ENCODE data around the gene KMT5B. TPM values are rescaled to one million over a fixed set of nuclear protein-coding genes. Genes with fewer than 3 reads are reported as not detected.
A peak's percentile ranks its signal among the peaks of the same experiment; 100 is the strongest.

Gene KMT5B
- total RNA-seq, 2 donors from 2014 or later: 20.7 to 29.8 TPM

DNA sequence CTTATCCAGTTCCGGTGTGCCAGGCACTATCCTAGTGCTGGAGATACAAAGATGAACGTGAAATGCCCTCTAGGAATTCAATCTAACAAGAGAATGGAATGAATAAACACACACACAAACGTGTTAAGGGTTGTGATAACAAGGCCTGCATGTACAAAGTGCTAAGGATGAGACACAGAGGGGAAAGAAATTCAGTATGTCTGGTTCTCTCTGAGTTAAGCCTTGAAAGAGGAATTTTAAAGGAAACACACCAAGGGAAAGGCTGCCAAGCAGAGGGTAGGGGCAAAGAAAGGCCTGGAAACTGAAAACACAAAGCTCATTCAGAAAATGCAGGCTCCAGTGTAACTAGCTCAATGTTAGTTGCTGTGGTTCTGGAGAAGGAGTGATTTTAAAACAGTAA, 96.1 kb downstream of the KMT5B start:
- no peak overlapping the region for H3K4me3 ChIP-seq
- DNase-seq (ENCODE audit: low spot score): no peak
- H3K36me3 ChIP-seq: no peaks in the 10 kb centered on the region
- H3K9me3 ChIP-seq: no peaks in the 10 kb centered on the region
- ATAC-seq (ENCODE audit: insufficient number of reproducible peaks, low FRiP score, low read depth): no peak
- TF ChIP-seq, protein P1, sequence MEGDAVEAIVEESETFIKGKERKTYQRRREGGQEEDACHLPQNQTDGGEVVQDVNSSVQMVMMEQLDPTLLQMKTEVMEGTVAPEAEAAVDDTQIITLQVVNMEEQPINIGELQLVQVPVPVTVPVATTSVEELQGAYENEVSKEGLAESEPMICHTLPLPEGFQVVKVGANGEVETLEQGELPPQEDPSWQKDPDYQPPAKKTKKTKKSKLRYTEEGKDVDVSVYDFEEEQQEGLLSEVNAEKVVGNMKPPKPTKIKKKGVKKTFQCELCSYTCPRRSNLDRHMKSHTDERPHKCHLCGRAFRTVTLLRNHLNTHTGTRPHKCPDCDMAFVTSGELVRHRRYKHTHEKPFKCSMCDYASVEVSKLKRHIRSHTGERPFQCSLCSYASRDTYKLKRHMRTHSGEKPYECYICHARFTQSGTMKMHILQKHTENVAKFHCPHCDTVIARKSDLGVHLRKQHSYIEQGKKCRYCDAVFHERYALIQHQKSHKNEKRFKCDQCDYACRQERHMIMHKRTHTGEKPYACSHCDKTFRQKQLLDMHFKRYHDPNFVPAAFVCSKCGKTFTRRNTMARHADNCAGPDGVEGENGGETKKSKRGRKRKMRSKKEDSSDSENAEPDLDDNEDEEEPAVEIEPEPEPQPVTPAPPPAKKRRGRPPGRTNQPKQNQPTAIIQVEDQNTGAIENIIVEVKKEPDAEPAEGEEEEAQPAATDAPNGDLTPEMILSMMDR (IDR thresholded peaks at IDR 0.05): no peak
- no peaks in the 10 kb centered on the region for H3K27me3 ChIP-seq (replicated peaks; ENCODE audit: insufficient read depth)
- peaks cover under 1 to 9% of the 10 kb centered on the region in 2 donors for H3K4me1 ChIP-seq (ENCODE audit: control insufficient read depth in 1 of 2, low read depth in 2 of 2)
- no peak overlapping the region for H3K27ac ChIP-seq

DNA sequence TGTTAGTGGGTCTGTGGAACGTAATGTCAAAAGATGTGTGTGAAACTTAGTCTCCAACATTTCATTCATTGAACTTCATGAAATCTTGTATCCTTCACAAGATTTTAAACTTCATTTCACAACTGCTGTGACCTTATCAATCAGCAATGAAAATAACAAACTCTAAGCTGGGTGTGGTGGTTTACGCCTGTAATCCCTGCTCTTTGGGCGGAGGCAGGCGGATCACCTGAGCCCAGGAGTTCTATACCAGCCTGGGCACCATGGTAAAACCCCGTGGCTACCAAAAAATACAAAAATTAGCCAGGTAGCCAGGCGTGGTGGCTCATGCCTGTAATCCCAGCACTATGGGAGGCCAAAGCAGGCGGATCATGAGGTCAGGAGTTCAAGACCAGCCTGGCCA, 97.0 kb downstream of the KMT5B start:
- H3K4me1 ChIP-seq (ENCODE audit: control insufficient read depth in 1 of 2, low read depth in 2 of 2): peaks cover 0 to 6% of the 10 kb centered on the region in 2 donors
- DNase-seq (ENCODE audit: low spot score) (no peak), ATAC-seq (ENCODE audit: insufficient number of reproducible peaks, low FRiP score, low read depth) (no peak)
- no peak overlapping the region for H3K27ac ChIP-seq
- H3K36me3 ChIP-seq: no peaks in the 10 kb centered on the region
- no peak overlapping the region for H3K4me3 ChIP-seq
- TF ChIP-seq, protein P1 (IDR thresholded peaks at IDR 0.05): no peak
- no peaks in the 10 kb centered on the region for H3K9me3 ChIP-seq
- no peaks in the 10 kb centered on the region for H3K27me3 ChIP-seq (replicated peaks; ENCODE audit: insufficient read depth)

DNA sequence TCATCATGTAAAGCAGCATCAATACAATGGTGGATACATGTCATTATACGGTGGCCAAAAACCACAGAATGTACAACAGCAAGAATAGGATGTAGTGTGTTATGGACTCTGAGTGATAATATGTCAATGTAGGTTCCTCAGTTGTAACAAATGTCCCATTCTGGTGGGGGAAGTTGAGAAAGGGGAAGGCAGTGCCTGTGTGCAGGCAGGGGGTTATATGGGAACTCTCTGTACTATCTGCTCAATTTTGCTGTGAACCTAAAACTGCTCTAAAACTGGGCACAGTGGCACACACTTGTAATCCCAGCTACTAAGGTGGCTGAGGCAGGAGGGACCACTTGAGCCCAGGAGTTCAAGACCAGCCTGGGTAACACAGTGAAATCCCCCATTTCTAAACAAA, 97.8 kb downstream of the KMT5B start:
- H3K27ac ChIP-seq: no peak overlapping the region

DNA sequence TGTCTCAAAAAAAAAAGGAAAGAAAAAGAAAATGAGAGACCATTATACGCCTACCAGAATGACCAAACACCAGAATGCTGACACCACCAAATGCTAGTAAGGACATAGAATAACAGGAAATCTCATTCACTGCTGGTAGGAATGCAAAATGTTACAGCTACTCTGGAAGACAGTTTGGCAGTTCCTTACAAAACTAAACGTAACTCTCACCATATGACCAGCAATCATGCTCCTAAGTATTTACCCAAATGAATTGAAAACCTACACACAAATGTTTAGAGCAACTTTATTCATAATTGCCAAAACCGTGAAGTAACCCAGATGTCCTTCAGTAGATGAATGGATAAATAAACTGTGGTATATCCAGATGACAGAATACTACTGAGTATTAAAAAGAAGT, 99.1 kb downstream of the KMT5B start:
- TF ChIP-seq, protein P1 (IDR thresholded peaks at IDR 0.05): no peak
- H3K9me3 ChIP-seq: no peaks in the 10 kb centered on the region
- H3K36me3 ChIP-seq: no peaks in the 10 kb centered on the region
- no peaks in the 10 kb centered on the region for H3K27me3 ChIP-seq (replicated peaks; ENCODE audit: insufficient read depth)
- H3K27ac ChIP-seq: peak overlapping the region in 1 of 2 donors; percentile 27
- H3K4me1 ChIP-seq (ENCODE audit: control insufficient read depth in 1 of 2, low read depth in 2 of 2): no peaks in the 10 kb centered on the region
- ATAC-seq (ENCODE audit: insufficient number of reproducible peaks, low FRiP score, low read depth) (no peak), DNase-seq (ENCODE audit: low spot score) (no peak)
- no peak overlapping the region for H3K4me3 ChIP-seq

More for the DNA sequence above, 97.8 kb downstream of the KMT5B start:
- TF ChIP-seq, protein P1 (IDR thresholded peaks at IDR 0.05): no peak
- peaks cover 0 to 5% of the 10 kb centered on the region in 2 donors for H3K4me1 ChIP-seq (ENCODE audit: control insufficient read depth in 1 of 2, low read depth in 2 of 2)
- no peaks in the 10 kb centered on the region for H3K27me3 ChIP-seq (replicated peaks; ENCODE audit: insufficient read depth)
- DNase-seq (ENCODE audit: low spot score) (no peak), ATAC-seq (ENCODE audit: insufficient number of reproducible peaks, low FRiP score, low read depth) (no peak)
- no peaks in the 10 kb centered on the region for H3K9me3 ChIP-seq
- no peaks in the 10 kb centered on the region for H3K36me3 ChIP-seq
- no peak overlapping the region for H3K4me3 ChIP-seq

DNA sequence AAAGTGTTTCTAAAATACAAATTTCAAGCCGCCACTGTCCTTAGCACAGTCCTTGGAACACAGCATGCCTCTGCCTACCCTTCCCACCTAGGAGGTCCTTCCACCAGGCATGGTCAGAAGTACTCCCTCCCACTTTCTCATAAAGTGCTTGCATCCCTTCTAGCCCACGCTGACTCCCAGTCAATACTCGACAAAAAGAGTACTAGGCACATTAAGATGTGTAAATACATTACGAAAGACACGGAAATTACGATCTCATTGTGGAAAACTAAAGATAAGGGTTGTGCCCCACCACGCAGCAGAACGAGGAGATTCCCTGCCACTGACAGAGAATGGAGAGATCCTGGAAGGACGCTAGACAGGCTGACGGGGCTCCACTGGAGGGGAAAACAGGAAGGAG, 105.4 kb downstream of the KMT5B start:
- ATAC-seq (ENCODE audit: insufficient number of reproducible peaks, low FRiP score, low read depth): no peak
- Histone ChIP-seq H3K4me1 (ENCODE audit: control insufficient read depth in 1 of 2, low read depth in 2 of 2) (no peaks in the 10 kb centered on the region), H3K27ac (no peak overlapping the region), H3K9me3 (no peaks in the 10 kb centered on the region), H3K27me3 (replicated peaks; ENCODE audit: insufficient read depth) (no peaks in the 10 kb centered on the region), H3K36me3 (no peaks in the 10 kb centered on the region), H3K4me3 (no peak overlapping the region)
- TF ChIP-seq, protein P1 (IDR thresholded peaks at IDR 0.05): no peak
- DNase-seq (ENCODE audit: low spot score): no peak

Measured in thoracic aorta (tissue), 2 donors.